Adrenal gland (tissue), 12 donors: ENCODE data around the gene OR10A6. TPM values are rescaled to one million over a fixed set of nuclear protein-coding genes. Genes with fewer than 3 reads are reported as not detected.

Experiments used
- DNase-seq, 7 donors: peaks; one replicate each; pipeline ENCODE4 v3.0.0-alpha.2; 2019 to 2020
- H3K27ac ChIP-seq, 5 donors: fragments of 200-600 bp; sonication (generic) in 4 of 5; 1 replicate in 3 of 5; 2 replicates in 2 of 5; pipeline versions ENCODE4 v1.5.1 to v1.8.0; 2016 to 2020; ENCODE audit warnings: mild to moderate bottlenecking in 1 of 5
- H3K27me3 ChIP-seq: fragments of 200-600 bp; 2 replicates; pipeline ENCODE4 v1.8.0; 2021
- H3K36me3 ChIP-seq, 2 donors: fragments of 200-600 bp; replicated peaks in 1 of 2; 1 replicate in 1 of 2; 2 replicates in 1 of 2; pipeline versions ENCODE4 v1.5.1 to v1.8.0; 2018 to 2022
- H3K4me1 ChIP-seq, 2 donors: fragments of 200-600 bp; replicated peaks in 1 of 2; 1 replicate in 1 of 2; 2 replicates in 1 of 2; pipeline versions ENCODE4 v1.5.1 to v1.8.0; 2018 to 2021
- H3K4me3 ChIP-seq, 4 donors: fragments of 200-600 bp; sonication (generic) in 3 of 4; one replicate each; pipeline ENCODE4 v1.5.1; 2016 to 2018
- H3K9me3 ChIP-seq, 3 donors: fragments of 200-600 bp; sonication (generic) in 1 of 3; replicated peaks in 1 of 3; 1 replicate in 2 of 3; 2 replicates in 1 of 3; pipeline versions ENCODE4 v1.5.1 to v1.8.0; 2016 to 2021
- CTCF ChIP-seq, 6 experiments: fragments of 450-650 bp in 4 of 6; fragments of 200-600 bp in 2 of 6; sonication (generic) in 1 of 6; IDR thresholded peaks; 1 replicate in 5 of 6; 2 replicates in 1 of 6; pipeline versions ENCODE4 v1.5.1 to v1.8.0; 2016 to 2021; ENCODE audit warnings: antibody characterized with exemption in 6 of 6, mild to moderate bottlenecking in 2 of 6, moderate library complexity in 1 of 6
- POLR2A ChIP-seq, 2 donors: fragments of 450-650 bp; IDR thresholded peaks; one replicate each; pipeline ENCODE4 v1.6.1; 2017; ENCODE audit warnings: antibody characterized with exemption in 2 of 2, mild to moderate bottlenecking in 2 of 2, moderate library complexity in 1 of 2
- WGBS, 4 donors: extraction: QIAGEN DNeasy Blood & Tissue Kit in 2 of 4; methylation state at CpG; one replicate each; pipeline versions ENCODE4 v1.1.5 to v1.1.7; 2013 to 2017; 5-methylcytosine and 5-hydroxymethylcytosine counted together
- intact Hi-C, 2 donors: fragments of 100-400 bp; cut with DNase I; formaldehyde crosslinking; loops; one replicate each; pipeline versions ENCODE4 v1.14.1 to v1.15.0; 2022 to 2023
- polyA plus RNA-seq, 3 donors: library from polyadenylated mRNA; stranded (reverse); fragments of 200-250 nt in 2 of 3; fragments of 350-450 nt in 1 of 3; fragmentation: Illumina TruSeq in 1 of 3; extraction: RNeasy Lipid Tissue Mini Kit (QIAGEN cat#74804) in 1 of 3; gene quantifications; one replicate each; pipeline ENCODE4 v1.2.3, GENCODE V29; 2013 to 2014
- total RNA-seq, 9 donors: library from RNA; depleted of rRNA in 4 of 9; stranded (reverse); fragments of >200 nt in 4 of 9; fragments of 120-200 nt in 1 of 9; fragmentation: NEBNext Ultra II Directional in 1 of 9; extraction: Animal tissue kit (Norgen Biotek cat#: 25700) in 1 of 9; gene quantifications; one replicate each; pipeline versions ENCODE4 v1.1.0 to v1.2.4, GENCODE V29; 2013 to 2023
- donor health status: healthy with polysubstance abuse.
- donor health status: Bipolar disorder and iron deficiency.
- donor health status: DM: yes; HTN: yes; CAD: no.
- donor health status: DM: no; HTN: no; CAD: no.
- donor health status: DM: no; HTN: no; CAD: no.
- donor health status: DM: yes; HTN: yes; CAD: no.

The OR10A6 gene
- total and polyA plus RNA-seq, 12 donors: not detected

GRCh38 chr11:7892840-7893254, 38.2 kb downstream of the OR10A6 start:
- H3K27ac ChIP-seq: no peak overlapping the region
- H3K27me3 ChIP-seq: no peaks in the 10 kb centered on the region
- WGBS, 4 donors: 8 to 18% (median 9%) methylated on average over 2 of the region's 2 CpGs
- TF ChIP-seq POLR2A (IDR thresholded peaks at IDR 0.05): no peak
- TF ChIP-seq CTCF (IDR thresholded peaks at IDR 0.05): peak; percentile 63 to 79 (median 73)
- intact Hi-C loops: loop anchor here in 1 of 2 donors (5.0 kb wide), 1 partner anchor 89 kb away; no protein-coding TSS in a partner anchor
- H3K4me1 ChIP-seq: no peaks in the 10 kb centered on the region
- no peaks in the 10 kb centered on the region for H3K9me3 ChIP-seq
- no peaks in the 10 kb centered on the region for H3K36me3 ChIP-seq
- peak in 1 of 7 donors; percentile 2 for DNase-seq
- no peak overlapping the region for H3K4me3 ChIP-seq

GRCh38 chr11:7892059-7892699, 38.9 kb downstream of the OR10A6 start:
- no peaks in the 10 kb centered on the region for H3K4me1 ChIP-seq
- H3K27ac ChIP-seq: no peak overlapping the region
- no peaks in the 10 kb centered on the region for H3K36me3 ChIP-seq
- no peaks in the 10 kb centered on the region for H3K9me3 ChIP-seq
- H3K4me3 ChIP-seq: no peak overlapping the region
- intact Hi-C loops: loop anchor here in 1 of 2 donors (5.0 kb wide), 1 partner anchor 90 kb away; no protein-coding TSS in a partner anchor
- no peaks in the 10 kb centered on the region for H3K27me3 ChIP-seq
- WGBS, 4 donors: 28 to 37% (median 32%) methylated on average over 6 of the region's 6 CpGs
- no peak for DNase-seq
- TF ChIP-seq POLR2A (IDR thresholded peaks at IDR 0.05): no peak

GRCh38 chr11:7890417-7891172, 40.5 kb downstream of the OR10A6 start:
- H3K9me3 ChIP-seq: no peaks in the 10 kb centered on the region
- intact Hi-C loops: loop anchor here in 1 of 2 donors (5.0 kb wide), 1 partner anchor 92 kb away; no protein-coding TSS in a partner anchor
- 14 to 20% (median 16%) methylated on average over 6 of the region's 6 CpGs for WGBS, 4 donors
- DNase-seq: no peak
- no peak overlapping the region for H3K27ac ChIP-seq
- no peaks in the 10 kb centered on the region for H3K27me3 ChIP-seq
- no peaks in the 10 kb centered on the region for H3K4me1 ChIP-seq
- TF ChIP-seq CTCF (IDR thresholded peaks at IDR 0.05) (no peak), POLR2A (IDR thresholded peaks at IDR 0.05) (no peak)
- H3K4me3 ChIP-seq: no peak overlapping the region
- H3K36me3 ChIP-seq: no peaks in the 10 kb centered on the region

- WGBS, 4 donors: 24 to 34% (median 31%) methylated on average over 5 of the region's 5 CpGs
- no peak for TF ChIP-seq CTCF (IDR thresholded peaks at IDR 0.05)
- TF ChIP-seq POLR2A (IDR thresholded peaks at IDR 0.05): no peak
- intact Hi-C loops: loop anchor here (5.0 kb wide), 1 partner anchor 92 kb away; no protein-coding TSS in a partner anchor
Measured at GRCh38 chr11:7889985-7890384, 41.1 kb downstream of the OR10A6 start.

More at GRCh38 chr11:7889985-7890384, 41.1 kb downstream of the OR10A6 start:
- no peaks in the 10 kb centered on the region for H3K4me1 ChIP-seq
- no peak for DNase-seq
- no peak overlapping the region for H3K4me3 ChIP-seq
- no peaks in the 10 kb centered on the region for H3K27me3 ChIP-seq
- no peak overlapping the region for H3K27ac ChIP-seq
- no peaks in the 10 kb centered on the region for H3K9me3 ChIP-seq
- H3K36me3 ChIP-seq: no peaks in the 10 kb centered on the region
